HEK293 (cell line): ENCODE results near the gene PLB1.

Experiments
- HOXA7 ChIP-seq: sonication (generic); formaldehyde crosslinking; IDR thresholded peaks from 2 replicates; pipeline ENCODE4 v1.8.1; 2022; ENCODE audit warnings: missing genetic modification reagents, borderline replicate concordance
- YY1 ChIP-seq: fragments of 450-650 bp; formaldehyde crosslinking; IDR thresholded peaks from 2 replicates; pipeline ENCODE4 v1.5.1; 2018; ENCODE audit warnings: missing biosample characterization, missing genetic modification characterization
- ZBTB1 ChIP-seq: fragments of 450-650 bp; formaldehyde crosslinking; IDR thresholded peaks from 2 replicates; pipeline ENCODE4 v1.5.1; 2016; ENCODE audit warnings: missing biosample characterization, missing genetic modification characterization
- ZNF354C ChIP-seq: fragments of 450-650 bp; formaldehyde crosslinking; IDR thresholded peaks from 2 replicates; pipeline ENCODE4 v1.5.1; 2016; ENCODE audit warnings: missing biosample characterization, missing genetic modification characterization, low read depth, borderline replicate concordance
- ZNF391 ChIP-seq: fragments of 450-650 bp; formaldehyde crosslinking; IDR thresholded peaks from 2 replicates; pipeline ENCODE4 v1.5.1; 2016; ENCODE audit warnings: low read depth, missing biosample characterization, missing genetic modification characterization, borderline replicate concordance
- ZNF555 ChIP-seq: fragments of 450-650 bp; formaldehyde crosslinking; conservative IDR thresholded peaks from 2 replicates; pipeline ENCODE4 v1.5.1; 2017; ENCODE audit warnings: missing biosample characterization, mild to moderate bottlenecking, missing genetic modification characterization, inconsistent platforms
- TF ChIP-seq, protein P1 (sequence below): fragments of 450-650 bp; formaldehyde crosslinking; IDR thresholded peaks from 2 replicates; pipeline ENCODE4 v1.5.1; 2016; ENCODE audit warnings: missing biosample characterization, missing genetic modification characterization
- TF ChIP-seq, protein P2 (sequence below): fragments of 450-650 bp; formaldehyde crosslinking; IDR thresholded peaks from 2 replicates; pipeline ENCODE4; 2016; ENCODE audit warnings: missing biosample characterization, missing genetic modification characterization
- TF ChIP-seq, protein P3 (sequence below): fragments of 450-650 bp; formaldehyde crosslinking; IDR thresholded peaks from 2 replicates; pipeline ENCODE4 v1.5.1; 2016; ENCODE audit warnings: missing biosample characterization, missing genetic modification characterization

DNA sequence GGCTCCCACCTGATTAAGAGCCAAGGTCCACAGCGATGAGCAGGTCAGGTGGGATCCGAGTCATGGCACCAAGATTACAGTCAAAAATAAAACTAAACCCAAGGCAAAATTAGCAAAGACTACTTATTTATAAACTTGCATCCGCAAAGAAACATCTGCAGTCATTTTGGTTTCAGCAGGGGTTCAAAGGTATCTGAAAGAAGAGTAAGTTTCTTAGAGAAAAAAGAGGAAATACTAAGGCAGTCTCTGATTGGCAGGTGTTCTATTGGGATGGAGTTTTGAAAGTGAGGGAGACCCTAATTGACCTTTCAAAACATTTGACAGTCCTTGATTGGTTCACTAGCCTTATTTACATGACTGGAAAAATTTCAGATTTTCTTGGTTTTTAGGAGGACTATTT is 11.0 kb upstream of the PLB1 start:
- TF ChIP-seq ZNF354C (tag by site-specific recombination) (no peak), ZNF391 (no peak), ZBTB1 (no peak), YY1 (tag by site-specific recombination) (no peak), HOXA7 (no peak), ZNF555 (no peak)
- TF ChIP-seq, protein P1, sequence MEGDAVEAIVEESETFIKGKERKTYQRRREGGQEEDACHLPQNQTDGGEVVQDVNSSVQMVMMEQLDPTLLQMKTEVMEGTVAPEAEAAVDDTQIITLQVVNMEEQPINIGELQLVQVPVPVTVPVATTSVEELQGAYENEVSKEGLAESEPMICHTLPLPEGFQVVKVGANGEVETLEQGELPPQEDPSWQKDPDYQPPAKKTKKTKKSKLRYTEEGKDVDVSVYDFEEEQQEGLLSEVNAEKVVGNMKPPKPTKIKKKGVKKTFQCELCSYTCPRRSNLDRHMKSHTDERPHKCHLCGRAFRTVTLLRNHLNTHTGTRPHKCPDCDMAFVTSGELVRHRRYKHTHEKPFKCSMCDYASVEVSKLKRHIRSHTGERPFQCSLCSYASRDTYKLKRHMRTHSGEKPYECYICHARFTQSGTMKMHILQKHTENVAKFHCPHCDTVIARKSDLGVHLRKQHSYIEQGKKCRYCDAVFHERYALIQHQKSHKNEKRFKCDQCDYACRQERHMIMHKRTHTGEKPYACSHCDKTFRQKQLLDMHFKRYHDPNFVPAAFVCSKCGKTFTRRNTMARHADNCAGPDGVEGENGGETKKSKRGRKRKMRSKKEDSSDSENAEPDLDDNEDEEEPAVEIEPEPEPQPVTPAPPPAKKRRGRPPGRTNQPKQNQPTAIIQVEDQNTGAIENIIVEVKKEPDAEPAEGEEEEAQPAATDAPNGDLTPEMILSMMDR, result no peak
- TF ChIP-seq, protein P2, sequence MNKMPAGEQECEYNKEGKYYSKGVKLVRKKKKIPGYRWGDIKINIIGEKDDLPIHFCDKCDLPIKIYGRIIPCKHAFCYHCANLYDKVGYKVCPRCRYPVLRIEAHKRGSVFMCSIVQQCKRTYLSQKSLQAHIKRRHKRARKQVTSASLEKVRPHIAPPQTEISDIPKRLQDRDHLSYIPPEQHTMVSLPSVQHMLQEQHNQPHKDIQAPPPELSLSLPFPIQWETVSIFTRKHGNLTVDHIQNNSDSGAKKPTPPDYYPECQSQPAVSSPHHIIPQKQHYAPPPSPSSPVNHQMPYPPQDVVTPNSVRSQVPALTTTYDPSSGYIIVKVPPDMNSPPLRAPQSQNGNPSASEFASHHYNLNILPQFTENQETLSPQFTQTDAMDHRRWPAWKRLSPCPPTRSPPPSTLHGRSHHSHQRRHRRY (tag by site-specific recombination), result no peak
- TF ChIP-seq, protein P3, sequence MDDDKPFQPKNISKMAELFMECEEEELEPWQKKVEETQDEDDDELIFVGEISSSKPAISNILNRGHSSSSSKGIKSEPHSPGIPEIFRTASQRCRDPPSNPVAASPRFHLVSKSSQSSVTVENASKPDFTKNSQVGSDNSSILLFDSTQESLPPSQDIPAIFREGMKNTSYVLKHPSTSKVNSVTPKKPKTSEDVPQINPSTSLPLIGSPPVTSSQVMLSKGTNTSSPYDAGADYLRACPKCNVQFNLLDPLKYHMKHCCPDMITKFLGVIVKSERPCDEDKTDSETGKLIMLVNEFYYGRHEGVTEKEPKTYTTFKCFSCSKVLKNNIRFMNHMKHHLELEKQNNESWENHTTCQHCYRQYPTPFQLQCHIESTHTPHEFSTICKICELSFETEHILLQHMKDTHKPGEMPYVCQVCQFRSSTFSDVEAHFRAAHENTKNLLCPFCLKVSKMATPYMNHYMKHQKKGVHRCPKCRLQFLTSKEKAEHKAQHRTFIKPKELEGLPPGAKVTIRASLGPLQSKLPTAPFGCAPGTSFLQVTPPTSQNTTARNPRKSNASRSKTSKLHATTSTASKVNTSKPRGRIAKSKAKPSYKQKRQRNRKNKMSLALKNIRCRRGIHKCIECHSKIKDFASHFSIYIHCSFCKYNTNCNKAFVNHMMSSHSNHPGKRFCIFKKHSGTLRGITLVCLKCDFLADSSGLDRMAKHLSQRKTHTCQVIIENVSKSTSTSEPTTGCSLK (tag by site-specific recombination), result no peak
